Endodermal cell (in vitro differentiated cells): ENCODE results near the gene GRIP1. TPM values are rescaled to one million over a fixed set of nuclear protein-coding genes. Genes with fewer than 3 reads are reported as not detected.

Experiments
- DNase-seq: peaks from one replicate; pipeline ENCODE4 v3.0.0-alpha.2; 2017
- H3K27ac ChIP-seq: 2 replicates; pipeline ENCODE4 v1.5.1; 2013; ENCODE audit warnings: mild to moderate bottlenecking, low read depth, low read length, moderate library complexity
- H3K27me3 ChIP-seq: 2 replicates; pipeline ENCODE4 v1.6.1; 2013; ENCODE audit warnings: mild to moderate bottlenecking, low read length, moderate library complexity; ENCODE audit not compliant: insufficient read depth, control insufficient read depth, poor library complexity, severe bottlenecking
- H3K36me3 ChIP-seq: 2 replicates; pipeline ENCODE4 v1.7.0; 2013; ENCODE audit warnings: mild to moderate bottlenecking, low read length, moderate library complexity; ENCODE audit not compliant: control insufficient read depth, insufficient read depth
- H3K4me1 ChIP-seq: one replicate; pipeline ENCODE4 v1.7.0; 2013; ENCODE audit warnings: low read length; ENCODE audit not compliant: control insufficient read depth, insufficient read depth
- H3K4me3 ChIP-seq: 2 replicates; pipeline ENCODE4 v1.5.1; 2013; ENCODE audit warnings: mild to moderate bottlenecking, low read length, moderate library complexity
- H3K9ac ChIP-seq: 2 replicates; pipeline ENCODE4 v1.6.1; 2013; ENCODE audit warnings: mild to moderate bottlenecking, low read length, moderate library complexity; ENCODE audit not compliant: poor library complexity, severe bottlenecking; ENCODE audit errors: extremely low read depth
- H3K9me3 ChIP-seq: 2 replicates; pipeline ENCODE4 v1.6.1; 2013; ENCODE audit warnings: mild to moderate bottlenecking, low read length, moderate library complexity; ENCODE audit not compliant: control insufficient read depth
- H3K27ac Mint-ChIP-seq: 2 replicates; pipeline ENCODE4 v1.8.0; 2020; ENCODE audit warnings: mixed read lengths
- H3K27me3 Mint-ChIP-seq: 2 replicates; pipeline ENCODE4 v1.8.0; 2021; ENCODE audit warnings: mild to moderate bottlenecking, mixed read lengths; ENCODE audit not compliant: insufficient read depth
- H3K36me3 Mint-ChIP-seq: 2 replicates; pipeline ENCODE4 v1.8.0; 2020; ENCODE audit warnings: low read depth, mixed read lengths
- H3K4me1 Mint-ChIP-seq: 2 replicates; pipeline ENCODE4 v1.8.0; 2020; ENCODE audit warnings: mixed read lengths
- H3K4me3 Mint-ChIP-seq: 2 replicates; pipeline ENCODE4 v1.8.0; 2020; ENCODE audit warnings: mild to moderate bottlenecking, moderate library complexity, mixed read lengths
- H3K9me3 Mint-ChIP-seq: 2 replicates; pipeline ENCODE4 v1.8.0; 2020; ENCODE audit warnings: mild to moderate bottlenecking, mixed read lengths
- WGBS, 2 experiments: methylation state at CpG; one replicate each; pipeline versions ENCODE4 v1.1.5 to v1.1.7; 2013; ENCODE audit warnings: missing lambda C conversion rate in 2 of 2, mixed read lengths in 1 of 2; ENCODE audit not compliant: insufficient coverage in 1 of 2, insufficient read length in 1 of 2; 5-methylcytosine and 5-hydroxymethylcytosine counted together
- total RNA-seq, 2 donors: library from RNA; stranded (reverse); fragmentation: NEBNext Ultra II Directional in 1 of 2; extraction: Animal tissue kit (Norgen Biotek cat#: 25700) in 1 of 2; gene quantifications; 2 replicates in 1 of 2; 3 replicates in 1 of 2; pipeline ENCODE4 v1.2.1, GENCODE V29; 2021
- TF ChIP-seq, protein P1 (sequence below): fragments of 200-600 bp; sonication (generic); conservative IDR thresholded peaks from 2 replicates; pipeline ENCODE4 v1.5.0; 2021; ENCODE audit warnings: antibody characterized with exemption, mild to moderate bottlenecking

GRIP1 gene
- total RNA-seq, 2 donors from 2014 or later, result 41.0 to 47.6 TPM

DNA sequence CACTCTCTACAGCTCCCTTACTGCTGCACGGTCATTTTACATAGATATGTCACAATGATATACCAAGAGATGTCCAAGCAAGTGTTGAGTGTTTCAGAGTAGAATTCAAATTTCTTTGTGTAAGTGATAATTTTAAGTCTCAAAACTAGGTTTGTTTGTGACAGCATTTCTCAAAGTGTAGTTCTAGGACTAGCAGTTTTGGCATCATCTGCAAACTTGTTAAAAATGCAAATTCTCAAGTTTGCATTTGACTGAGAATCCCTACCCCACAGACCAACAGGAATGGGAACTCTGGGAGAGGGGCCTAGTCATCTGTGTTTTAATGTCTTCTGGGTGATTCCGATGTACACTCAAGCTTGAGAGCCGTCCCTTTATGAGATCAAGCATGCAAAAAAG lies 279.0 kb downstream of the GRIP1 start:
- no peak overlapping the region for H3K27ac Mint-ChIP-seq
- TF ChIP-seq, protein P1, sequence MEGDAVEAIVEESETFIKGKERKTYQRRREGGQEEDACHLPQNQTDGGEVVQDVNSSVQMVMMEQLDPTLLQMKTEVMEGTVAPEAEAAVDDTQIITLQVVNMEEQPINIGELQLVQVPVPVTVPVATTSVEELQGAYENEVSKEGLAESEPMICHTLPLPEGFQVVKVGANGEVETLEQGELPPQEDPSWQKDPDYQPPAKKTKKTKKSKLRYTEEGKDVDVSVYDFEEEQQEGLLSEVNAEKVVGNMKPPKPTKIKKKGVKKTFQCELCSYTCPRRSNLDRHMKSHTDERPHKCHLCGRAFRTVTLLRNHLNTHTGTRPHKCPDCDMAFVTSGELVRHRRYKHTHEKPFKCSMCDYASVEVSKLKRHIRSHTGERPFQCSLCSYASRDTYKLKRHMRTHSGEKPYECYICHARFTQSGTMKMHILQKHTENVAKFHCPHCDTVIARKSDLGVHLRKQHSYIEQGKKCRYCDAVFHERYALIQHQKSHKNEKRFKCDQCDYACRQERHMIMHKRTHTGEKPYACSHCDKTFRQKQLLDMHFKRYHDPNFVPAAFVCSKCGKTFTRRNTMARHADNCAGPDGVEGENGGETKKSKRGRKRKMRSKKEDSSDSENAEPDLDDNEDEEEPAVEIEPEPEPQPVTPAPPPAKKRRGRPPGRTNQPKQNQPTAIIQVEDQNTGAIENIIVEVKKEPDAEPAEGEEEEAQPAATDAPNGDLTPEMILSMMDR, result no peak
- H3K9me3 Mint-ChIP-seq, result no peaks in the 10 kb centered on the region
- H3K27me3 Mint-ChIP-seq, result no peaks in the 10 kb centered on the region
- no peak for DNase-seq
- H3K9me3 ChIP-seq, result no peaks in the 10 kb centered on the region
- H3K4me1 ChIP-seq, result no peaks in the 10 kb centered on the region
- no peak overlapping the region for H3K27ac ChIP-seq
- H3K4me3 Mint-ChIP-seq, result no peak overlapping the region
- H3K36me3 Mint-ChIP-seq, result no peaks in the 10 kb centered on the region
- no peaks in the 10 kb centered on the region for H3K36me3 ChIP-seq
- no peaks in the 10 kb centered on the region for H3K27me3 ChIP-seq
- 95 to 100% methylated on average over 1 to 3 of the region's 3 CpGs for WGBS, 2 experiments
- H3K9ac ChIP-seq, result no peak overlapping the region
- peaks cover 2% of the 10 kb centered on the region for H3K4me1 Mint-ChIP-seq
- no peak overlapping the region for H3K4me3 ChIP-seq

DNA sequence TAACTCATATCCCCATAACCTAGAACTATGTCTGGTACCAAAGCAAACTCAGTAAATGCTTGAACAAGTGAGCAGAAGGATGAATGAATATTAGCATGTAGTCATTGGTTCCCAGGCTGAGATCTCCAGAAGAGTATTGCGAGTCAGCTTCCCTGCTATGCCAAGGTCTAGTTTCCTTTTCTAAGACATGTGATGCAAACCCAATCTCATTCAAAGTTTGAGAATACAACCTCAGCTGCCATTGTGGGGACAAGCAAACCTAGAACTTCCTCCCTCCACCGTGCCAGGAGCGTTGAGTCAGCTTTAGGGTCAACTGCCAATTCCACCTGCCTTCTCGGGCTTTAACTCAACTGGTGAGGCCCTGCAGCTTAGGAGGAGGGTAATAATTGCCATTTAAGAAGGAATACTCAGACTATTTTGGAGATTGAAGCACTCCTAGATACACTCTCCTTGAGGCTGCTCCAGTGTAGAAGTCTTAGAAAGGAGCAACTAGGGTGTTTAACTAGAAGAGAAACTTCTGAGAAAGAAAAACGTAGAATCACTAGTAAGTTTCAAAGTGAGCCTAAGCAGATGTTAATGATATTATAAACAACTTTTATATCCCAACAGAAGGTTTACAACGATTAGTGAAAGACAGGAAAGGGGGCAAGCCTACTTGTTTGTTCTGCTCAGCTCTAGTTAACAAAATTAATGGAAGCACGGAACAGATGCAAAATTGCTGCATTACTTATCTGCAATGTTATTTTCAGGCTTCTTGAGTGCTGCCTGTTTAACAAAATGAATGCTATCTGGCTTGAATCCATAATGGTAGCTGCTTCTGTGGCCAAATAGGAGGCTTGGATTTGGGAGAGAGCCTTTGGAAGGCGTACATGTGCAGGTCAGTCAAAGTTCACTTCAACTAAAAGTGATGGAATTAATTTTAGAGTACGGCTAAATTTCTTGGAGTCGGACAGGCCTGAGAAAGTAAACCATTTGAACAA lies 279.7 kb downstream of the GRIP1 start:
- no peak for DNase-seq
- no peaks in the 10 kb centered on the region for H3K36me3 ChIP-seq
- H3K4me3 ChIP-seq, result no peak overlapping the region
- H3K9me3 ChIP-seq, result no peaks in the 10 kb centered on the region
- H3K4me1 ChIP-seq, result no peaks in the 10 kb centered on the region
- Mint-ChIP-seq H3K4me1 (peaks cover 2% of the 10 kb centered on the region), H3K9me3 (no peaks in the 10 kb centered on the region), H3K27me3 (no peaks in the 10 kb centered on the region), H3K27ac (no peak overlapping the region), H3K36me3 (no peaks in the 10 kb centered on the region), H3K4me3 (no peak overlapping the region)
- no peaks in the 10 kb centered on the region for H3K27me3 ChIP-seq
- TF ChIP-seq, protein P1, result no peak
- 92 to 96% methylated on average over 6 to 9 of the region's 10 CpGs for WGBS, 2 experiments
- no peak overlapping the region for H3K27ac ChIP-seq
- H3K9ac ChIP-seq, result no peak overlapping the region

DNA sequence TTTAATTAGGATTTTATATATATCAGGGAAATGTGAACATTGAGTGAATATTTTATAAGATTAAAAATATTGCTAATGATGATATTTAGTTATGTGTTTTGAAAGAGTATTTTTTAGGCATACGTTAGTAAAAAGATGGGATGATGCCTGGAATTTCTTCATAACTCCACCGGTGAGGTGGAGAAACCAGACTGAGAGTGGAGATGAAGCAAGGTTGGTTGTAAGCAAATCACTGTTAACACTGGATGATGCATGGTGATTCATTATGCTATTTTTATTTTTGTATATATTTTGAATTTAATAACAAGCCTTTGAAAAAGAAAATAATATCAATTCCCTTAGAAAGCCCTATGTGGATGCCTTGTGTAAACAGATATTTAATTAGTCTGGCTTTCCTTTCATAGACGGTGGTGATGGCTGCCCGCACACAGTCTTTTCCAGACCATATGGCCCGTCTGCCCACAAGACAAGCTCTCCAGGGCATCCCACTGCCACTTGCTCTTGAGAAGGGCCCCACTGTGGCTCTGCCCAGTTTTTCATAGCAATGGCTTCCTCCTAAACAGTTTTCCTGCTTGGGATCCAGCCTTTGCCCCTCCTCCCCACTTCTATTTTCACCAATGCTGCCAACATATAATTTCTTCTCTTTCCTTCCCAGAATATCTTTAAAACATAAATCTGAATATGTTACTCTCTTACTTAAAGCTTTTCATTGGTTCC lies 281.1 kb downstream of the GRIP1 start:
- Mint-ChIP-seq H3K4me3 (no peak overlapping the region), H3K36me3 (no peaks in the 10 kb centered on the region), H3K27me3 (no peaks in the 10 kb centered on the region), H3K27ac (no peak overlapping the region), H3K4me1 (peaks cover 2% of the 10 kb centered on the region), H3K9me3 (no peaks in the 10 kb centered on the region)
- Histone ChIP-seq H3K36me3 (no peaks in the 10 kb centered on the region), H3K9ac (no peak overlapping the region), H3K27me3 (no peaks in the 10 kb centered on the region), H3K27ac (no peak overlapping the region), H3K4me1 (no peaks in the 10 kb centered on the region), H3K4me3 (no peak overlapping the region), H3K9me3 (no peaks in the 10 kb centered on the region)
- DNase-seq, result no peak
- WGBS, 2 experiments, result 93 to 96% methylated on average over 5 of the region's 5 CpGs
- TF ChIP-seq, protein P1, result no peak
